Measurements from ENCODE around the gene CHST3.

DNA sequence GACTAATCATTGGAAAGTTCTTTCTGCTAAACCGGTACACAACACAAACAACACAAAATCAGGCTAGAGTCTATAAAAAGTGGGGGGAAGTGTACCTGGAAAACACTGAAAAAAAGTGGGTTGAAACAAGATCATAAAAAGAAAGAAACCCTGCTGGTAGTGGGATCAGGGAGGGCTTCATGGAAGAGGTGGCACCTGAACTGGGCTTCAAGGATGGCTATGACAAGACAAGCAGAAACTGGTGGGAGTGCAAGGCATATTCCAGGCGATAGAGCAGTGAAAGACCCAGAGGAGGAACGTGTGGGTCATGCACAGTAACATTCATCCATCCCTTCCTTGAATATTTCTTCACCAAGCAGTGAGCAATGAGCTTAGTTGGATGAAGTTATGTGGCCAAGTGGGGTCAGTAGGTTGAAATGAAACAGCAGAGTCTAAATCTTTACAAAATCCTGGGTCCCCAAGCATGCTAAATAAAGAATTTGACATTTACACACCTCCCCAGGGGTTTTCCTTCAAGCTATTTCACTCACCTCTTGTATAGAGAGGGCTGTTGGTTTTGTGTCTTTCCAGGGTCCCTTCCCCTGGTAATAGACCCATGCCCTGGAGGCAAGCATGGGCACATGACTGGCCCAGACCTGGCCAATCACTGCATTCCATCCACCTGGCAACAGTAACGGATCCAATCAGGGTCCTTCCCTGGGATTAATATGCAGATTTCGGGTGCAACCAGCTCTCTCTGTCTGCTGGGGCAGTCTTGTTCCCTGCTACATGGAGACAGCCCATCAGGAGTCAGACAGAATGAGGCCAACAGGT lies 86.0 kb downstream of the CHST3 start:
- TF ChIP-seq, protein P1, sequence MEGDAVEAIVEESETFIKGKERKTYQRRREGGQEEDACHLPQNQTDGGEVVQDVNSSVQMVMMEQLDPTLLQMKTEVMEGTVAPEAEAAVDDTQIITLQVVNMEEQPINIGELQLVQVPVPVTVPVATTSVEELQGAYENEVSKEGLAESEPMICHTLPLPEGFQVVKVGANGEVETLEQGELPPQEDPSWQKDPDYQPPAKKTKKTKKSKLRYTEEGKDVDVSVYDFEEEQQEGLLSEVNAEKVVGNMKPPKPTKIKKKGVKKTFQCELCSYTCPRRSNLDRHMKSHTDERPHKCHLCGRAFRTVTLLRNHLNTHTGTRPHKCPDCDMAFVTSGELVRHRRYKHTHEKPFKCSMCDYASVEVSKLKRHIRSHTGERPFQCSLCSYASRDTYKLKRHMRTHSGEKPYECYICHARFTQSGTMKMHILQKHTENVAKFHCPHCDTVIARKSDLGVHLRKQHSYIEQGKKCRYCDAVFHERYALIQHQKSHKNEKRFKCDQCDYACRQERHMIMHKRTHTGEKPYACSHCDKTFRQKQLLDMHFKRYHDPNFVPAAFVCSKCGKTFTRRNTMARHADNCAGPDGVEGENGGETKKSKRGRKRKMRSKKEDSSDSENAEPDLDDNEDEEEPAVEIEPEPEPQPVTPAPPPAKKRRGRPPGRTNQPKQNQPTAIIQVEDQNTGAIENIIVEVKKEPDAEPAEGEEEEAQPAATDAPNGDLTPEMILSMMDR (conservative IDR thresholded peaks at IDR 0.05; ENCODE audit: low read depth in 2 of 2) = no peak
- TF ChIP-seq EZH2phosphoT487 (IDR thresholded peaks at IDR 0.05; ENCODE audit: unreplicated experiment) (no peak), POLR2AphosphoS5 (IDR thresholded peaks at IDR 0.05; ENCODE audit: low read depth) (no peak), EZH2 (IDR thresholded peaks at IDR 0.05; ENCODE audit: low read depth, unreplicated experiment) (no peak), CREB1 (CRISPR knock-in tag; IDR thresholded peaks at IDR 0.05; ENCODE audit: low read depth) (no peak), JUNB (IDR thresholded peaks at IDR 0.05; ENCODE audit: unreplicated experiment) (no peak), ZNF331 (CRISPR knock-in tag; IDR thresholded peaks at IDR 0.05; ENCODE audit: low read depth) (no peak)
- TF ChIP-seq, protein P2, sequence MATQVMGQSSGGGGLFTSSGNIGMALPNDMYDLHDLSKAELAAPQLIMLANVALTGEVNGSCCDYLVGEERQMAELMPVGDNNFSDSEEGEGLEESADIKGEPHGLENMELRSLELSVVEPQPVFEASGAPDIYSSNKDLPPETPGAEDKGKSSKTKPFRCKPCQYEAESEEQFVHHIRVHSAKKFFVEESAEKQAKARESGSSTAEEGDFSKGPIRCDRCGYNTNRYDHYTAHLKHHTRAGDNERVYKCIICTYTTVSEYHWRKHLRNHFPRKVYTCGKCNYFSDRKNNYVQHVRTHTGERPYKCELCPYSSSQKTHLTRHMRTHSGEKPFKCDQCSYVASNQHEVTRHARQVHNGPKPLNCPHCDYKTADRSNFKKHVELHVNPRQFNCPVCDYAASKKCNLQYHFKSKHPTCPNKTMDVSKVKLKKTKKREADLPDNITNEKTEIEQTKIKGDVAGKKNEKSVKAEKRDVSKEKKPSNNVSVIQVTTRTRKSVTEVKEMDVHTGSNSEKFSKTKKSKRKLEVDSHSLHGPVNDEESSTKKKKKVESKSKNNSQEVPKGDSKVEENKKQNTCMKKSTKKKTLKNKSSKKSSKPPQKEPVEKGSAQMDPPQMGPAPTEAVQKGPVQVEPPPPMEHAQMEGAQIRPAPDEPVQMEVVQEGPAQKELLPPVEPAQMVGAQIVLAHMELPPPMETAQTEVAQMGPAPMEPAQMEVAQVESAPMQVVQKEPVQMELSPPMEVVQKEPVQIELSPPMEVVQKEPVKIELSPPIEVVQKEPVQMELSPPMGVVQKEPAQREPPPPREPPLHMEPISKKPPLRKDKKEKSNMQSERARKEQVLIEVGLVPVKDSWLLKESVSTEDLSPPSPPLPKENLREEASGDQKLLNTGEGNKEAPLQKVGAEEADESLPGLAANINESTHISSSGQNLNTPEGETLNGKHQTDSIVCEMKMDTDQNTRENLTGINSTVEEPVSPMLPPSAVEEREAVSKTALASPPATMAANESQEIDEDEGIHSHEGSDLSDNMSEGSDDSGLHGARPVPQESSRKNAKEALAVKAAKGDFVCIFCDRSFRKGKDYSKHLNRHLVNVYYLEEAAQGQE (IDR thresholded peaks at IDR 0.05; ENCODE audit: unreplicated experiment) = no peak
- TF ChIP-seq, protein P3, sequence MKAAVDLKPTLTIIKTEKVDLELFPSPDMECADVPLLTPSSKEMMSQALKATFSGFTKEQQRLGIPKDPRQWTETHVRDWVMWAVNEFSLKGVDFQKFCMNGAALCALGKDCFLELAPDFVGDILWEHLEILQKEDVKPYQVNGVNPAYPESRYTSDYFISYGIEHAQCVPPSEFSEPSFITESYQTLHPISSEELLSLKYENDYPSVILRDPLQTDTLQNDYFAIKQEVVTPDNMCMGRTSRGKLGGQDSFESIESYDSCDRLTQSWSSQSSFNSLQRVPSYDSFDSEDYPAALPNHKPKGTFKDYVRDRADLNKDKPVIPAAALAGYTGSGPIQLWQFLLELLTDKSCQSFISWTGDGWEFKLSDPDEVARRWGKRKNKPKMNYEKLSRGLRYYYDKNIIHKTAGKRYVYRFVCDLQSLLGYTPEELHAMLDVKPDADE (IDR thresholded peaks at IDR 0.05) = no peak

All from GM23338 (cell line).